Measurements from ENCODE around the gene SH3PXD2A. TPM values are rescaled to one million over a fixed set of nuclear protein-coding genes. Genes with fewer than 3 reads are reported as not detected.
A peak's percentile ranks its signal among the peaks of the same experiment; 100 is the strongest.

SH3PXD2A gene
- total and polyA plus RNA-seq, 9 of the 15 experiments (the other 6 are each of a cell fraction or from before 2014, with no cell fraction given), result 0.41 to 9.3 (median 2.5) TPM

DNA sequence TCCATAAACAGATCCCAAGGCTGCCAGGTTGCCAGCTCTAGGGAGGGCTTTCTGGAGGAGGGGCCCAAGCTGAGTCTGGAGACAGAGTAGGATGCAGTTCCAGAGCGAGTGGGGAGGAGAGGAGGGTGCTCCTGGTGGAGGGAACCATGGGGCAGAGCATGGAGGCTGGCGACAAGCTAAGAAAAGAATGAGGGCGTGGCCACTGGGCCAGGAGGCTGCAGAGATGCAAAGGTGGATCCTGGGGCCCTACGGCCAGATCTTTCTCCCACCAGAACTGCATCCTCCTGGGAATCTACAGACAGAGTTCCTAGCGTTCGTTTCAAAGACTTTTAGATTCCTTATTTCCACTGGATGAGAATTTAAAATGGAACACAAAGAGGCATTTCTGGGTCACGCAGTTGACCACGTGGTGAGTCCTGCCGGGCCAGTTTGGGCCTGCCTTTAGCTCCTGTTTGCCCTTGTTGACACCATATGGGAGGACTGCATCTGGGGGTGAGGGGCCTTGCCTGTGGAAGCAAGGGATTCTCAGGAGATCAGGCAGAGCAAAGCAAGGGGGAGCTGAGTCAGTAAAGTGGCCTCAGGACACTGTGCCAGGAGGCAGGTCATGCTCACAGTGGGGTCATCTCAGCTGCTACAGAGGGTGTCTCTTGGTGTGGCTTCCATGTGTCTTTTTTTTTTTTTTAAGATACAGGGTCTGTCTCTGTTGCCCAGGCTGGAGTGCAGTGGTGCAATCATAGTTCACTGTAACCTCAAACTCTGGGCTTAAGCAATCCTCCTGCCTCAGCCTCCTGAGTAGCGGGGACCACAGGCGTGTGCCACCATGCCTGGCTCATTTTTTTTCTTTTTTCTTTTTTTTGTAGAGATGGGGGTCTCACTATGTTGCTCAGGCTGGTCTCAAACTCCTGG is 137.8 kb downstream of the SH3PXD2A start:
- DNase-seq (ENCODE audit: extremely low read depth in 1 of 4, low spot score in 3 of 4) (peak in 2 of 4 experiments; percentile 20 to 22), ATAC-seq (no peak), FAIRE-seq (no peak)
- H3K9ac ChIP-seq (ENCODE audit: insufficient read depth in 1 of 2, low read depth in 2 of 2, low read length in 2 of 2), result no peak overlapping the region
- peaks cover 4 to 33% of the 10 kb centered on the region in 2 experiments; a peak in 4 of 5 replicates for H3K27me3 ChIP-seq (ENCODE audit: control insufficient read depth in 2 of 2, insufficient read depth in 2 of 2, low read length in 2 of 2)
- no peaks in the 10 kb centered on the region for H3K4me1 ChIP-seq (replicated peaks in 1 of 2; ENCODE audit: control insufficient read depth in 2 of 2, insufficient read depth in 2 of 2, low read length in 2 of 2)
- WGBS (ENCODE audit: insufficient coverage, low coverage, missing lambda C conversion rate), result 1% methylated on average over 7 of the region's 11 CpGs
- H3K9me3 ChIP-seq (replicated peaks; ENCODE audit: control insufficient read depth, insufficient read depth, low read depth, low read length), result no peaks in the 10 kb centered on the region
- no TSS peak for BruUV-seq (replicated peaks)
- H3K27ac ChIP-seq (ENCODE audit: extremely low read depth, low read depth, low read length), result no peak overlapping the region
- ChIA-PET POLR2A (interaction anchor here (0.9 kb wide), 1 partner anchor 10 kb away, joined by 3 read pairs; no protein-coding TSS in a partner anchor), CTCF (ENCODE audit: low intra/inter-chr PET ratio) (no interaction called here)
- H2AFZ ChIP-seq (ENCODE audit: low read depth, low read length), result no peak overlapping the region
- no peaks in the 10 kb centered on the region for H3K79me2 ChIP-seq (ENCODE audit: control insufficient read depth, insufficient read depth, low read length)
- in situ Hi-C loops (cut with MboI) (loop anchor here (10.0 kb wide), 2 partner anchors 167 to 487 kb away; no protein-coding TSS in a partner anchor), intact Hi-C loops (cut with micrococcal nuclease) (no loop called here)
- no peak overlapping the region for H3K4me3 ChIP-seq
- H3K4me2 ChIP-seq (ENCODE audit: insufficient read depth, low read length), result no peak overlapping the region
- no peaks in the 10 kb centered on the region for H3K36me3 ChIP-seq (ENCODE audit: control insufficient read depth, insufficient read depth, low read length)
- no peaks in the 10 kb centered on the region for H3K9me1 ChIP-seq (ENCODE audit: control insufficient read depth, insufficient read depth, low read length)
- H4K20me1 ChIP-seq (replicated peaks; ENCODE audit: control insufficient read depth, insufficient read depth, low read length), result 0 out of 2 replicates have a peak, but pooled peaks cover 7% of the 10 kb centered on the region
- TF ChIP-seq ZNF23 (CRISPR knock-in tag; IDR thresholded peaks at IDR 0.05), result no peak
- TF ChIP-seq HDAC2 (IDR thresholded peaks at IDR 0.05), result no peak
- TF ChIP-seq POLR2AphosphoS2 (IDR thresholded peaks at IDR 0.05; ENCODE audit: low read length), result no peak
- no peak for TF ChIP-seq MAZ (CRISPR knock-in tag; conservative IDR thresholded peaks at IDR 0.05 in 1 of 2, IDR thresholded peaks at IDR 0.05 in 1 of 2)
- TF ChIP-seq, protein P1, sequence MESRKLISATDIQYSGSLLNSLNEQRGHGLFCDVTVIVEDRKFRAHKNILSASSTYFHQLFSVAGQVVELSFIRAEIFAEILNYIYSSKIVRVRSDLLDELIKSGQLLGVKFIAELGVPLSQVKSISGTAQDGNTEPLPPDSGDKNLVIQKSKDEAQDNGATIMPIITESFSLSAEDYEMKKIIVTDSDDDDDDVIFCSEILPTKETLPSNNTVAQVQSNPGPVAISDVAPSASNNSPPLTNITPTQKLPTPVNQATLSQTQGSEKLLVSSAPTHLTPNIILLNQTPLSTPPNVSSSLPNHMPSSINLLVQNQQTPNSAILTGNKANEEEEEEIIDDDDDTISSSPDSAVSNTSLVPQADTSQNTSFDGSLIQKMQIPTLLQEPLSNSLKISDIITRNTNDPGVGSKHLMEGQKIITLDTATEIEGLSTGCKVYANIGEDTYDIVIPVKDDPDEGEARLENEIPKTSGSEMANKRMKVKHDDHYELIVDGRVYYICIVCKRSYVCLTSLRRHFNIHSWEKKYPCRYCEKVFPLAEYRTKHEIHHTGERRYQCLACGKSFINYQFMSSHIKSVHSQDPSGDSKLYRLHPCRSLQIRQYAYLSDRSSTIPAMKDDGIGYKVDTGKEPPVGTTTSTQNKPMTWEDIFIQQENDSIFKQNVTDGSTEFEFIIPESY (CRISPR knock-in tag; IDR thresholded peaks at IDR 0.05), result no peak
- TF ChIP-seq YBX1 (IDR thresholded peaks at IDR 0.05), result no peak
- TF ChIP-seq NR2C1 (IDR thresholded peaks at IDR 0.05), result no peak
- TF ChIP-seq NR2C1 (tag; IDR thresholded peaks at IDR 0.05), result no peak
- TF ChIP-seq, protein P2, sequence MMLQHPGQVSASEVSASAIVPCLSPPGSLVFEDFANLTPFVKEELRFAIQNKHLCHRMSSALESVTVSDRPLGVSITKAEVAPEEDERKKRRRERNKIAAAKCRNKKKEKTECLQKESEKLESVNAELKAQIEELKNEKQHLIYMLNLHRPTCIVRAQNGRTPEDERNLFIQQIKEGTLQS (IDR thresholded peaks at IDR 0.05), result no peak
- TF ChIP-seq, protein P2 (CRISPR knock-in tag; conservative IDR thresholded peaks at IDR 0.05), result no peak
- TF ChIP-seq, protein P3, sequence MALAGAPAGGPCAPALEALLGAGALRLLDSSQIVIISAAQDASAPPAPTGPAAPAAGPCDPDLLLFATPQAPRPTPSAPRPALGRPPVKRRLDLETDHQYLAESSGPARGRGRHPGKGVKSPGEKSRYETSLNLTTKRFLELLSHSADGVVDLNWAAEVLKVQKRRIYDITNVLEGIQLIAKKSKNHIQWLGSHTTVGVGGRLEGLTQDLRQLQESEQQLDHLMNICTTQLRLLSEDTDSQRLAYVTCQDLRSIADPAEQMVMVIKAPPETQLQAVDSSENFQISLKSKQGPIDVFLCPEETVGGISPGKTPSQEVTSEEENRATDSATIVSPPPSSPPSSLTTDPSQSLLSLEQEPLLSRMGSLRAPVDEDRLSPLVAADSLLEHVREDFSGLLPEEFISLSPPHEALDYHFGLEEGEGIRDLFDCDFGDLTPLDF (CRISPR knock-in tag; IDR thresholded peaks at IDR 0.05), result no peak

Measured in K562 (cell line).